Pulmonary artery endothelial cell (primary cell): ENCODE data around the gene MFF. TPM values are rescaled to one million over a fixed set of nuclear protein-coding genes. Genes with fewer than 3 reads are reported as not detected.

Experiments
- DNase-seq: peaks from one replicate; pipeline ENCODE4 v3.0.0-alpha.2; 2011; ENCODE audit warnings: low read depth, low spot score
- total RNA-seq: library from RNA; depleted of rRNA; stranded (reverse); fragments of >200 nt; gene quantifications from 2 replicates; pipeline ENCODE4 v1.2.3, GENCODE V29; 2014

The MFF gene, protein sequence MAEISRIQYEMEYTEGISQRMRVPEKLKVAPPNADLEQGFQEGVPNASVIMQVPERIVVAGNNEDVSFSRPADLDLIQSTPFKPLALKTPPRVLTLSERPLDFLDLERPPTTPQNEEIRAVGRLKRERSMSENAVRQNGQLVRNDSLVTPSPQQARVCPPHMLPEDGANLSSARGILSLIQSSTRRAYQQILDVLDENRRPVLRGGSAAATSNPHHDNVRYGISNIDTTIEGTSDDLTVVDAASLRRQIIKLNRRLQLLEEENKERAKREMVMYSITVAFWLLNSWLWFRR
- total RNA-seq, result 55.5 and 58.7 TPM in 2 replicates

DNA sequence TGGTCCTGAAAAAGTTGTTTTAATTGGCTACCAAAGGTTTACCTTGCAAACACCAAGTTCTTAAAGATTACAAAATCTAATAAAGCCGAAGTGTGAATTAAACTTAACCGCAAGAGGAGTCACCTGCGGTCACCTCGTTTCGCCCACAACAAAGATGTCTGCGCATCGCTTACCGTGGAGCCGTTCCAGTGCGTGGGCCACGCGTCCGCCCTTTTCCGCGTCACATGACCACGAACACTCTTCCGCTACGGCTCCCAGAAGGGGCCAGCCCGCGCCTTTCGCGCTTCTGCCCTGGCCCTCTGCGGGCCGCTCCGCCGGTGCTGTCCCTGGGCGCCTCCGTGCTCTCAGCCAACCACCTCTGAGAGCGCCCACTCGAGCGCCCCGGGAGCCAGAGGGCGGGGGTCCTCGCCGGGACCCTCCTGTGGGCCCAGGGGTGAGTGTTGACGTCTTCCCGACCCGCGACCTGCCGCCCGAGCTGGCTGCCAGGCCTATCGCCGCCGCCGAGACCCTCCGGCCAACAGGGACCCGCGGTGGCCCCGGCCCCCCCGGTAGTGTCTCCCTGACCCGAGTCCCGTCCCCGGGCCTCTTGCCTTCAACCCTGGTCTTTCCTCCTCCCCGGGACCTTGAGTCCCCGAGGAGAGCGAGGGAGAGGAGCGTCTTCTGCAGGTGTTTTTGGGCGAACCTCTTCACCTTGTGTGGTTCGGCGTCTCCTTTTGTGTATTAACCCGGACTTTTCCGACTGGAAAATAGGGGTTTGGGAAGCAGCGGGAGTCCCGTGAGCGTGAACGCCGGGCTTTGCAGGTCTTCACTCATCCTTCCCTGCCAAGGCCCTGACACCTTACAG is at the start of gene MFF:
Gene MFF (plus strand): TSS at position 257 of the 844 bp plus-strand sequence. CDS start 5,415 bp downstream, outside the sequence.
- DNase-seq, result peak; percentile 77

DNA sequence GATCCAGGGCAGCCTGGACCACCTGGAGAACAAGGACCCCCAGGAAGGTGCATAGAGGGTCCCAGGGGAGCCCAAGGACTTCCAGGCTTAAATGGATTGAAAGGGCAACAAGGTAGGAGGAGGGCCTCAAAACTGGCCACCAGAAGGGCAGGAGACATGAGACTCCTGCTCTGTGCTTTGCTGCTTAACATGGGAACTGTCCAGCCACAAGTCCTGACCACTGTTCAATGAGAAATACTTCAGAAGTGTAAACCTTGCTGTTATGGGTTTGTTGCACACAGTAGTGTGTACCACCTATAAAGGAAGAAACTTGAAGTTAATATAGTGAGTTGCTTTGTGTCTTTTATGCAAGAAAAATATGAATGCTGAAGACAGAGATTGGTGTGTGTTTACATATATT is 44.2 kb upstream of the MFF start:
- no peak for DNase-seq

DNA sequence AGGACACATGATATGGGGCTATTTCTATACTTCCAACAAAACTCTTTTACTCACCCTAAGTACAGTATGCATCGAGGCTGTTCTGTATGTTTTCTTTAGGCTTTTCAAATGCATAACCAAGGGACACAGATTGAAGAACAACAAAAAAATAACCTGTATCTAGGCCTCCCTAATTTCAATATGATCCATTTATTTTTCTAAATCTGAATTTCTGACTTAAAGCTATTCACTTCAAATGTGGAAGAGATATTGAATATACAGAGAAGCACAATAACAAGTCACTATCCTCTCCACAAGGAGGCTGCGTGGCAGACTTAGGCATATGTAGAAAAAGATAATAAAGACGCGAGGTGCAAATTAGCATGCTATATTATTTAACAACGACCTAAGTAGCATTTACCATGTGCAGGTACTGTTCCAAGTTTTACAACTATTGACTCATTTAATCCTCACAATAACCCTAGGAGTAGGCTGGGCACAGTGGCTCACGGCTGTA is 39.3 kb upstream of the MFF start:
- DNase-seq, result no peak

DNA sequence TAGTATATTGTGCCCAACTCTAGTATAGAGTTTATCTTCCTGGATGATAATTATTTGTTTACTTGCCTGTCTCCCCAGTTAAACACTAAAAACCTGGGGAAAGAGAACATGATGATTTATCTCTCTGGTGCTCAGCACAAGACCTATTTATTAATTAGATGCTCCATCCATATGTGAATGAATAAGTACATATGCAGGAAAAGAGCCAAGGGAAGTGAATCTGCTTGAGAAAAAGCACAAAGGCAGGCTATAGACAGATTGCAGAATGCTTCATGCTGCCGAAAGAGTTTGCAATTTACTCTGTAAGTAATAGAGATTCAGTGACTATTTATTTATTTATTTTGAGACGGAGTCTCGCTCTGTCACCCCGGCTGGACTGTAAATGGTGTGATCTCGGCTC is 37.3 kb upstream of the MFF start:
- no peak for DNase-seq

DNA sequence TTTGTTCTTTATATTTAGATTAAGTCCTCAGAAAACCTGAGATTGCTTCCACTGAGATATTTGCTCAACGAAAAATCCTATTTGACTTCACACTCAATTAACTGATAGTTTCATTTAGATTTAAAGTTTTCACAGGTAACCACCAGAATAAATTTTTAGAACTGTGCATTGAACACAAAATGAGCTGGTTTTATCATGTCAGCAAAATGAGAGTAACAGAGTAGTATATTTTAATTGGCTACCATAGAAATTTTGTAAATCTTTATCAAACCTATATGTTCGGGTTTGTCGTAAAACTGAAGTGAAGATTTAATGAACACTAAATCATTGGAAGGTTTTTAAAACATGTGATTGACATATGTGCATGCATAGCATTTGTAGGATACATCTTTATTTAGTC is 32.7 kb upstream of the MFF start:
- no peak for DNase-seq

DNA sequence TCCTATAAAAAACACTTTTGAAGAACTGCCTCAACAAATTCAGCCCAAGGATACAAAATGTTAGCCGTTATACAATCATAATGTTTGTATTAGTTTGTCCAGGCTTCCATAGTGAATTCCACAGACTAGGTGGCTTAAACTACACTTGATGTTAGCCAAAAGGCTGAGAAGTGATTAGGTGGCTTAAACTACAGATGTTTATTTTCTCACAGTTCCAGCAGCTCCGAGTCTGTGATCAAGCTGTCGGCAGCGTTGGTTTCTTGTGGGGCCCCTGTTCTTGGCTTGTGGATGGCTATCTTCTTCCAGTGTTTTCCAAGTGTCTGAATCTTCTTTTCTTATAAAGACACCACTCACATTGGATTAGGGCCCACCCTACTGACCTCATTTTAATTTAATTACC is 31.5 kb upstream of the MFF start:
- DNase-seq, result no peak

DNA sequence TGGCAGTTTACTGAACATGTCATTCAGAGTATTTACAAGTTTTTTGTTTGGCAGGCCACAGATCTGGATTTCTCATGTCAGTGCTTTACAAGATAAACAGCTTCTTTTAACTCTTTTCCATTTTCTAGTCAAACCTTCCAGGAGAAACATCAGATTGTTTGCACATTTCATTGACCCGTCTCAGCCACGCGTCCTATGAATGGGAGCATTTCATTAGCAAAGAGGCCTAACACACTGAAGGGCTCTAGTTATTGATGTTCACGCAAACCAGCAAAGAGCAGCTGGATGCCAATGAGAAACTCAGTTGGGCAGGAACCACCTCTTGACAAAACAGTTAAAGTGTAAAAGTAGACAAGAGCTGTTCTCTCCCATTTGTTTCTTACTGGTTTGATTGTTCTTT is 29.2 kb upstream of the MFF start:
- DNase-seq, result no peak

DNA sequence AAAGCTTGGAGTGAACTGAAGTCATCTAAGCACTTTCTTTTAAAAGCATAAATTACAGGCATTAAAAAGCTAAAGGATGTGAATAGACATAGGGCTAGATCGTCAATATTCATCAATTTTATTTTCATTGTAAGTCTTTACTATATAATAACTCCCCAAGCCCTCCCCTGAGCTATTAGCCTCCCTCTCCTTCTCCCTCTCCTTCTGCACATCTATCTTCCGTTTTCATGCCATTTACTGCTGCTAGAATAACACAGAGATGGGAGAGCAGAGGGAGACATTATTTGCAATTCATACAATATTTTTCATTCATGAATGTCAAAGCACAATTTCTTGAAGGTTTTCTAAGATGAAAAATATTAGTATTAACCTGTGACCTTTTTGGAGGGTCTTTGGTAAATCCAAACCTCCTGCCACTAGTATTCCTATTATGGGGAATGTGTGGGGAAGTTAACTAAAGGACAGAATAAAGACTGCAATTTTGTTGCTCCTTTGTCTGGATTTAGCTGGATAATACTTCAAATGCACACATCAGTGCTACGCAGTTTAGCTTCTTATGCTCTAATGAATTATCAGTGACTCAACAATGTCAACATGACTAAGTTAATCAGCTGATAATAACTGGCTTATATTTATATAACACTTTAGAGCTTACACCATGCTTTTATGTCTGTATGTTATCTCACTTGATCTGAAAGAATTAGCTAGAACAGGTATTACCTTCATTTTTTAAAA is 28.2 kb upstream of the MFF start:
- DNase-seq, result no peak

DNA sequence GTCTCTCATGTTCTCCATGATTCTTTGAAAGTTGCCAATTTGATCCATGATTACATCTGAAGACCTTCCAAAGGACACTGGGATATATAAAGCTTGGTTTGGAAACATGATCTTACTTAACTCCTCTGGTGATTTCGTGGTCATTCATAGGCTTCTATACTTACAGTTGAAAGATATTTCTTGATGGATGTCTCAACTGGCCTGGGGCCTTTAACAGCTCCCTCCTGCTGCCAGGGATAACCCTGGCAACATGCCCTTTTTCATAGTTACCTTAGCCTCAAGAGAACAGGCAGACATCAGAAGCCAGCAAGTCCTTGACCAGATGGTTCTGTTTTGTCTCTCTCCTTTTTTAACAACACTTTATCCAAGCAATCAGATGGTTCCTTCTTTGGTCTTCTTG is 23.5 kb upstream of the MFF start:
- DNase-seq, result no peak

DNA sequence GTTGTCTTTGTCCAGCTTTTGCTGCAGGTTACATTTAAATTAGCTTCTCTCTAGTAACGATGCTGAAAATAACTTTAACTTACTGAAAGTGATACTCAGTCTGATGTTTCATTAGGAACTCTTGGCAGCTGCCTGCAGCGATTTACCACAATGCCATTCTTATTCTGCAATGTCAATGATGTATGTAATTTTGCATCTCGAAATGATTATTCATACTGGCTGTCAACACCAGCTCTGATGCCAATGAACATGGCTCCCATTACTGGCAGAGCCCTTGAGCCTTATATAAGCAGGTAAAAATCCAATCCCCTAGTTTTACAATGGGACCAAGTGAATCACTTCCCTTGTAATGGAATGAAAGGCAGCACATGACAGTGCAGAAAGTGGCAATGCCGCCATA is 16.3 kb upstream of the MFF start:
- DNase-seq, result no peak

DNA sequence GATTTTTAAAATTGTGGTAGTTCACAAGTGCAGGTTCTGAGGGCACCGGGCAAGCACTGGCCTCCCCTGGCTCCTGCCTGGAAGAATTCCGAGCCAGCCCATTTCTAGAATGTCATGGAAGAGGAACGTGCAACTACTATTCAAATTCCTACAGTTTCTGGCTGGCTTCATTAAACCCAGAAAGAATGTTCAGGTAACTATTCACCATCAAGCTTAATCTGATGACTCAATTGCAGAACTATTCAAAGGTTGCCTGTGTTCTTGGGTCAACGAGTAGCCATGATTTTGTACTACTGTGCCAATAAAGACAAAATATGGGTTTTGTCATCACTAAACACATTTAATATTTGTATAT is 14.3 kb upstream of the MFF start:
- DNase-seq, result no peak

DNA sequence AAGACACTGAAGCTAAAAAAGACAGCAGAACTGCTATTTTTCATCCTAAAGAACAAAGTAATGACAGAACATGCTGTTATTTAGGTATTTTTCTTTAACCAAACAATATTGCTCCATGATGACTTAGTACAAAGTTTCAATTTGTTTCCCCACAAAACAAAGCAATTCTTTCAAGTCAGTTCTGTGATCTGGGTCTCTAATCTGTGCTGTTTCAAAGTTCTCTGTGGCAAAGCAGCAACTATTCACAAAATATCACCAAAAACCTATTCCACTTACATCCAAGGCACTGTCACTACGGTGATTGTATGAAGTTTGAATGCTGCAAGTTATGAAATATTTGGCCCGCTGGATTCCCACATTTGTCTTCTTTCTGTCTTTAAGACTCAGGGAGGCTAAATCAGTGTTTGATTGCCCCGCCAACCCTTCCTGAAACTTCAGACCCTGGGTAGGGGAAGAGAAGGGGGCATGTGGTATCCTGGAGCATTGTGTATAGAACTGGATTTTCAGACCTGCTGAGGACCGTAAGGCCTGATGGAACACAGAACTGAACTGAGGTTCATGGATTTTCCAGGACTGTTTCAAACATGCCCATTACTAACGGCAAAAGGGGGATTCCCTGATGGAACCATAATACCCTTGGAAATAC is 13.1 kb upstream of the MFF start:
- no peak for DNase-seq

DNA sequence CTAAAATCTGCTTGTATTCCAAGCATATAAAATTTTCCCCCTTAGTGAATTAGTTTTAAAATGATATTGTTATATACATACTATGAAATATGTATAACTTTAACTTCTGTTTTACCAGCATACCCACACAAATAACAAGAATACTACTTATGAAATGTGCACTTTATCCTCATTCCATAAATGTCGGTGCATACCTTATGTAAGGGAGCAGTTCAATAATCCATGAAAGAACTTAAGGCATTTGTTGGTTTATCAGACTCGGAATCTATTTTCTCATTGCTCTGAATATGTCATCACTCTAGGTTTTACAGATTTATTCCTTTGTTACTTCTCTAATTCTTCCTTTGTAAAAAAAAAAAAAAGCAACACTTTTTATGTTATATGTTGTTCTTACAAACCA is 12.5 kb upstream of the MFF start:
- no peak for DNase-seq

DNA sequence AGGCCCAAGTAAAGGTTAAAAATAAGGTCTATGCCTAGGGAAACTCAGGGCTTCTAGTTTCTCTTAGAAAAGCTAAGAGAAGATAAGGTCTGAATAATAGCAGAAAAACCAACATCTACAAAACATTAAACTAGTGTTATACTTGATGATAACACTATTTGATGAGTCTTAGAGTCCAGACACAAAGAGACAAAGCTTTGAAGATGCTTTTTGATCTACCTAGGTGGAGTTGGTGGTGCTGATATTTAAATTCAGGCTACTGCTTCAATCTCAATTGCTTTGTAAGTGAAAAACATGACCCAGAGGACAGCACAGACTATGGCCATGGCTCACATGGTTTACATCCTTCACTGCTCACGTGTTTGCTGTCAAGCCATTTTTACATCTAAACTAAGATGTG is 11.7 kb upstream of the MFF start:
- no peak for DNase-seq

DNA sequence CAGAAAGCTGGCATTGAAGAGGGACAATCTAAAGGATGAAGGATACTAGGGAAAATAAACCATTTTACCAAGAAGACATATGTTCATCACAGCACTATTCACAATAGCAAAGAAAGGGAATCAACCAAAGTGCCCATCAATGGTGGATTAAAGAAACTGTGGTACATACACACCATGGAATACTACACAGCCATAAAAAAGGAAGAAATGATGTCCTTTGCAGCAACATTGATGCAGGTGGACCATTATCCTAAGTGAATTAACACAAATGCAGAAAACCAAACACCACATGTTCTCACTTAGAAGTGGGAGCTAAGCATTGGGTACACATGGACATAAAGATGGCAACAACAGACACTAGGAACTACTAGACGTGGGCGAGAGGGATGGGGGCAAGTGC is 7.2 kb upstream of the MFF start:
- DNase-seq, result no peak

DNA sequence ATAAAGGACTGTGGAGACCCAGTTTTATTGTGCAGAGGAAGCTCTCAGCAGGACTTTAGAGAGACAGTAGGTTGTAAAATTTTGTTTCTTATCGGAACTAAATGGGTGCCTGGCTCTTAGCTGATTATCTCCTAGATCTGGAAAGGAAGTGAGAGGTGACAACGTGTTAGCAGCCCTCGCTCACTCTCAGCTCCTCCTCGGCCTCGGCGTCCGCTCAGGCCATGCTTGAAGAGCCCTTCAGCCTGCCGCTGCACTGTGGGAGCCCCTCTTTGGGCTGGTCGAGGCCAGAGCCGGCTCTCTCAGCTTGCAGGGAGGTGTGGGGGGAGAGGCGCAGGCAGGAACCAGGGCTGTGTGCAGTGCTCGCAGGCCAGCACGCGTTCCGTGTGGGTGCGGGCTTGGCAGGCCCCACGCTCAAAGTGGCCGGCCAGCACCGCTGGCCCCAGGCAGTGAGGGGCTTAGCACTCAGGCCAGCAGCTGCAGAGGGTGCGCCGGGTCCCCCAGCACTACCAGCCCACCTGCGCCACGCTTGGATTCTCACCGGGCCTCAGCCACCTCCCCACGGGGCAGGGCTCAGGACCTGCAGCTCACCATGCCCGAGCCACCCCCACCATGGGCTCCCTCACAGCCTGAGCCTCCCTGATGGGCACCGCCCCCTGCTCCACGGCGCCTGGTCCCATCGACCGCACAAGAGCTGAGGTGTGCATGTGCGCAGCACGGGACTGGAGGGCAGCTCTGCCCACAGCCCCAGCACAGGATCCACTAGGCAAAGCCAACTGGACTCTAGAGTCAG is 4.6 kb upstream of the MFF start:
- DNase-seq, result no peak

DNA sequence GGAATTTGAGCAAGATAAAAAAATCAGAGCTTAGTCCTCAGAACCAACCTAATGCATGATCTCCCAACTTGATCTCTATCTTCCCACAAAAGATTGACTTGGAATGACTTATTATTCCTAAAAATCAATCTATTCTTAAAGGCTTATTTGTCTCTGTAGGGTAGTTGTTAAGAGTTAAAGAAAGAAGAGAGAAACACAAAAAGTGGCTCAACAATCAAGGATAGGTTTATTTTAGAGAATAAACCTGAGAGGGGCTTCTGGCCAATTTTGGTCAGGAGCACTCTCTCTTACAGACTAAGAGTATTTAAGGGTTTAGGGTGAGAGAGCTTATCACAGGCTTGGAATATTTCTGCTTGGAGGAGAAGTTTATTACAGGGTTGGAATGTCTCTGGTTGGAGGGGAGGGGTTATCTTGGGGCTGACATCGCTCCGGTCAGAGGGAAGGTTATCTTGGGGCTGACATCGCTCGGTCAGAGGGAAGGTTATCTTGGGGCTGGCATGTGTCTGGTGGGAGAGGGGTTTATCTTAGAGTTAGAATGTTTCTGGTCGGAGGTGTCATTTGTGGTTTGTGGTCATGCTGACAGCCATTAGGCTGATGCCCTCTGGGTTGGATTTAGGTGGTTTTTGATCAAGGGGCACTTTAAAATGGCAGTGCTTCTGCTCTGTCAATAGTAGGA is 2.4 kb upstream of the MFF start:
- DNase-seq, result no peak

DNA sequence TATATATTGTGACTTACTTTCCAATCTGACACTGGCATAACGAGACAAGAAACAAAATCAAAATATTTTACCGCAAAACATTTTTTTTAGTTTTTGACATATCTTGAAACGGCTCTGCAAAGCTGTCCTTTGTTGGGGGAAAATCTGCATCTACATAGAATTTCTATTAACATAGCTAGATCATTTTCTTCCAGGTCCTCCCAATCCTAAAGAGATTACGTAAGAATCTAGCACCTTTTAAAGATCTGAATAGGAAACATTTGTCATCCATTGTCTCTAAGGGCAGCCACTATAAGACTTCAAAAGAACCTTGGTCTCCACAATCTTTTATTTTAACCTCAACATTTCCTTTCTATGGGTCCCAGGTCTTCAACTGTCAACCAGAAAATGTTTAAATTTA is 1.2 kb upstream of the MFF start:
- DNase-seq, result no peak

DNA sequence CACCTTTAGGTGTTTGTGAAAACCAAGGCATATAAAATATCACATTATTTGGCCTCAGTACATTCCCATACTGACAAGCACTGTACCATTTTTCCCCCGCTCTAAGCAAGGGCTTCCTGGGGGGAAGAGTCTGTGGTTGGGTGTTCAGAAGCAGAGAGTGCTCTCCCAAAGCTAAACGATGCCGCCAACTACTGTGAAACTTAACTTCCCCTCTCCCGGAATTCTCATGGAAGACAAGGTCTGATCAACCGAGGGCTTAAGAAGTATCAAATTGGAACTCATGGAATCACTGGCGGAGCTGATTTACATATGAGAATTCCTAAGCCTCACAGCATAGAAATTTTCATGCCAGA is 433 bp upstream of the MFF start:
- DNase-seq, result no peak

DNA sequence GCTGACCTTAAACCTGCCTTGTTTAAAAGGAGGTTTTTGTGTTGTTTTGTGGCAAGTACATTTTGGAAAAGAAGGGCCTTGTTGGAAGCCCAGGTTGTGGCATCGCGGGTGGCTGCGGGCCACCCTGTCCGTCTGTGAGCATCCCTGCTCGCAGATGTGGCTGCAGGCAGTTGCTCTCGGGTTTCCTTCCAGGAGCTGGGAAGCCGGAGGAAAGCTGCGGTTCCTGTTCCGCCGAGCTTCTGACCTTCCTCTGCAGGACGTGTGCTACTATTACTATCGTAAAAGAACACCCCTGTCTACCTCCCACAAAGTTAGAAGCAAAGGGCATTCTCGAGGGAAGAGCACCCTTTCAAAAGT is 766 bp downstream of the MFF start:
- DNase-seq, result no peak

DNA sequence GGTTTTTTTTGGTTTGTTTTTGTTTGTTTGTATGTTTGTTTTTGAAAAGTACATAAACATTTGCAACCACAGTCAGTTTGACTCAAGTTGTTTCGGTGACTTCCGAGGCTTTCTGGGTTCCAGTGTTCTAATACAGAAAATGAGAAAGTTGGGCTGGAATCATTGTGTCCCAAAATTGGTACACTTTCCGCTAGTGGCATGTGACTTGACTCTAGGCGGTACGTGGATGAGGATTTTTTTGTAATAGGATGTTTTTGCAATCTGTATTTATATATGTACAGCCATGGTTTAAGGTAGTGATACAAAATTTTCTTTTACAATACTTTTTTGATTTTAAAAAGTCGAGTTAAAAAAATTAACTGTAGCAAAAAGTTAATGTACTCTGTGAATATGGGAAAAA is 1.7 kb downstream of the MFF start:
- DNase-seq, result no peak
